PFSK-1 (cell line): ENCODE data around the gene KIF26B.

Experiments used
- FOXP2 ChIP-seq: optimal IDR thresholded peaks from 2 replicates; pipeline ENCODE3; 2011; ENCODE audit warnings: borderline replicate concordance, control low read depth, inconsistent platforms; ENCODE audit not compliant: insufficient read depth; ENCODE audit errors: extremely low read length, extremely low read depth
- POLR2AphosphoS5 ChIP-seq: IDR thresholded peaks from 2 replicates; pipeline ENCODE4 v1.6.1; 2012; ENCODE audit warnings: low read depth, mild to moderate bottlenecking, control low read depth, low read length, moderate library complexity
- REST ChIP-seq, 2 experiments: IDR thresholded peaks; 2 replicates each; pipeline versions ENCODE4 v1.6.1 to v1.8.0; 2011 to 2012; ENCODE audit warnings: low read depth in 2 of 2, low read length in 2 of 2, control low read depth in 1 of 2, inconsistent platforms in 1 of 2, mild to moderate bottlenecking in 1 of 2, moderate library complexity in 1 of 2; ENCODE audit not compliant: insufficient read depth in 1 of 2
- SIN3A ChIP-seq: IDR thresholded peaks from 2 replicates; pipeline ENCODE4 v1.6.1; 2012; ENCODE audit warnings: mild to moderate bottlenecking, low read length, moderate library complexity, borderline replicate concordance; ENCODE audit not compliant: insufficient read depth
- TAF1 ChIP-seq: IDR thresholded peaks from 2 replicates; pipeline ENCODE4 v1.6.1; 2012; ENCODE audit warnings: low read length, control low read depth, borderline replicate concordance; ENCODE audit not compliant: insufficient read depth

Gene KIF26B

DNA sequence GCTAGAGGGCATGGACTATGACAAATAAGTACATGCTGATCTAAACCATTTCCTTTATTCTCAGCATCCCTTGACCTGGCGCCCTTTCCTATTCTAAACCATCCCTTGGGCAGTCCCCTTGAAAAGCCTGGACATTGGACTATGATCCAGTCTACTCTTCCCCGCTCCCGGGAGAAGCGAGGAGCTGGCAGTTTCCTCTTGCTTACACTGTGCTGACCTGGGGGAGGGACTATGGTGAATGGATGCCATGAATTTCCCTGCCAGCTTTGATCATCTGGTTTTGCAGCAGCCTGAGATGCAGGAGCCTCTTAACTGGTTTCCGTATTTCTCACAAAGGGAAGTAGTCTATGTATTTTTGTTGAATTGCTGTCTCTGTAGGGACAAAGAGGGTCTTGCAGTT is 121.7 kb downstream of the KIF26B start:
- TF ChIP-seq FOXP2 (no peak), REST (IDR thresholded peaks at IDR 0.05; ENCODE audit: insufficient read depth in 1 of 2, low read depth in 2 of 2, low read length in 2 of 2) (no peak), TAF1 (no peak)

- TF ChIP-seq SIN3A (no peak), REST (IDR thresholded peaks at IDR 0.05; ENCODE audit: insufficient read depth in 1 of 2, low read depth in 2 of 2, low read length in 2 of 2) (no peak), TAF1 (no peak), POLR2AphosphoS5 (no peak), FOXP2 (no peak)
Observed at GRCh38 chr1:245277276-245277675, 122.5 kb downstream of the KIF26B start.

GRCh38 chr1:245278846-245279245 is 124.1 kb downstream of the KIF26B start:
- TF ChIP-seq POLR2AphosphoS5 (no peak), SIN3A (no peak), REST (IDR thresholded peaks at IDR 0.05; ENCODE audit: insufficient read depth in 1 of 2, low read depth in 2 of 2, low read length in 2 of 2) (no peak), FOXP2 (no peak), TAF1 (no peak)

- TF ChIP-seq REST (IDR thresholded peaks at IDR 0.05; ENCODE audit: insufficient read depth in 1 of 2, low read depth in 2 of 2, low read length in 2 of 2) (no peak), POLR2AphosphoS5 (no peak), TAF1 (no peak)
Observed at GRCh38 chr1:245279346-245279745, 124.6 kb downstream of the KIF26B start.

DNA sequence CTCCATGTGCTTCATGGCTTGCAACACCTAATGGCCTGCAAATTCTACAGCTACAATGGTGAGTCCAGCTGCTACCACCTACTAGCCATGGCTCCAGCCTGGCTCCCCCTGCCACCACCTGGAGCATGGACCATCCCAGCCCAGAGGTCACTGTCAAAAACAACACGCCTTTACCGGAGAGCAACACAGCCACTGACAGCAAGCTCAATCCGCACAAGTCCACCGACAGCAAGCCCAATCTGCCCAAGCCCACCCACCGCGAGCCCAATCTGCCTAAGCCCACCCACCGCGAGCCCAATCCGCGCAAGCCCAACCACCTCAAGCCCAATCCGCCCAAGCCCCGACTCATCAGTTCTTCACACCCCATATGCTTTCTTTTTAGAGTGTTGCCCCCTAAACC is 128.2 kb downstream of the KIF26B start:
- no peak for TF ChIP-seq POLR2AphosphoS5
- no peak for TF ChIP-seq REST (IDR thresholded peaks at IDR 0.05; ENCODE audit: insufficient read depth in 1 of 2, low read depth in 2 of 2, low read length in 2 of 2)
- no peak for TF ChIP-seq SIN3A
- TF ChIP-seq FOXP2 = no peak
- no peak for TF ChIP-seq TAF1
